DOHH2 (cell line): ENCODE results near the gene C7orf33.

Experiments
- EZH2phosphoT487 ChIP-seq: fragments of 200-600 bp; sonication (generic); IDR thresholded peaks from 2 replicates; pipeline ENCODE4 v1.6.1; 2017; ENCODE audit warnings: borderline replicate concordance, mild to moderate bottlenecking, antibody characterized with exemption, low read length, moderate library complexity, mixed read lengths
- TF ChIP-seq, protein P1 (sequence below): fragments of 200-600 bp; sonication (generic); IDR thresholded peaks from one replicate; pipeline ENCODE4 v1.5.1; 2014; ENCODE audit warnings: antibody characterized with exemption, mild to moderate bottlenecking, low read depth, low read length; ENCODE audit not compliant: poor library complexity, severe bottlenecking

DNA sequence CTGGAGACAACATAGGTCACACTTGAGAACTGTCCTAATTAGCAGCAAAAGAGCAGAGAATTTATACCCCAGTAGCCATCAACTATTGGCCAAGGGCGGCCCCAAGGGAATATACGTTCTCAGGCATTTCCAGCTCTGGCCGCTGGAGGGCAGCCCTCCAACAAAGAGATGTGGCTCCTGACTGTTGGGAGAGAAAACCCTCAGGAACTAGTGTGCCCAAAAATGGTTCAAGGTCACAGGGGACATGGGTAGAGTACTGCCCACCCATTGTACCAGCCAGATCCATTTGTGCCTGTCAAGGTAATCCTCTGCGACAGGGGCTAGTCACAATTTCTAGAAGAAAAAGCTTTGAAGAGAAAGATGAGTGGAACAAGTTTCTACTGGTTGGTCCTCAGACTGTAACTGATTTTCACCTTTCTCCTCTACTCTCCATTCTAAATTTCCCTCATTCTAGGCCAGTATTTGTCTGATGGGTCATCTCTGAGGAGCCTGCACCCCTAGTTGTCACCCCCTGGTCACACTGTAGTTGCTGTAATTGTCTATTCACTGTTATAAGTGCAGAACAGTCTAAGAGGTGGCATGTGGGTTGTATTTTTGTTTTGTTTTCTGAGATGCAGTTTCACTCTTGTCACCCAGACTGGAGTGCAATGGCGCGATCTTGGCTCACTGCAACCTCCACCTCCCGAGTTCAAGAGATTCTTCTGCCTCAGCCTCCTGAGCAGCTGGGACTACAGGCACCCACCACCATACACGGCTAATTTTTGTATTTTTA lies 14.7 kb upstream of the C7orf33 start:
- TF ChIP-seq, protein P1, sequence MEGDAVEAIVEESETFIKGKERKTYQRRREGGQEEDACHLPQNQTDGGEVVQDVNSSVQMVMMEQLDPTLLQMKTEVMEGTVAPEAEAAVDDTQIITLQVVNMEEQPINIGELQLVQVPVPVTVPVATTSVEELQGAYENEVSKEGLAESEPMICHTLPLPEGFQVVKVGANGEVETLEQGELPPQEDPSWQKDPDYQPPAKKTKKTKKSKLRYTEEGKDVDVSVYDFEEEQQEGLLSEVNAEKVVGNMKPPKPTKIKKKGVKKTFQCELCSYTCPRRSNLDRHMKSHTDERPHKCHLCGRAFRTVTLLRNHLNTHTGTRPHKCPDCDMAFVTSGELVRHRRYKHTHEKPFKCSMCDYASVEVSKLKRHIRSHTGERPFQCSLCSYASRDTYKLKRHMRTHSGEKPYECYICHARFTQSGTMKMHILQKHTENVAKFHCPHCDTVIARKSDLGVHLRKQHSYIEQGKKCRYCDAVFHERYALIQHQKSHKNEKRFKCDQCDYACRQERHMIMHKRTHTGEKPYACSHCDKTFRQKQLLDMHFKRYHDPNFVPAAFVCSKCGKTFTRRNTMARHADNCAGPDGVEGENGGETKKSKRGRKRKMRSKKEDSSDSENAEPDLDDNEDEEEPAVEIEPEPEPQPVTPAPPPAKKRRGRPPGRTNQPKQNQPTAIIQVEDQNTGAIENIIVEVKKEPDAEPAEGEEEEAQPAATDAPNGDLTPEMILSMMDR = peak; percentile 98
- no peak for TF ChIP-seq EZH2phosphoT487
